ENCODE measurements around the gene NBEA. TPM values are rescaled to one million over a fixed set of nuclear protein-coding genes. Genes with fewer than 3 reads are reported as not detected.

NBEA gene
- total RNA-seq, 1 experiment from 2014 or later, result 4.1 TPM

DNA sequence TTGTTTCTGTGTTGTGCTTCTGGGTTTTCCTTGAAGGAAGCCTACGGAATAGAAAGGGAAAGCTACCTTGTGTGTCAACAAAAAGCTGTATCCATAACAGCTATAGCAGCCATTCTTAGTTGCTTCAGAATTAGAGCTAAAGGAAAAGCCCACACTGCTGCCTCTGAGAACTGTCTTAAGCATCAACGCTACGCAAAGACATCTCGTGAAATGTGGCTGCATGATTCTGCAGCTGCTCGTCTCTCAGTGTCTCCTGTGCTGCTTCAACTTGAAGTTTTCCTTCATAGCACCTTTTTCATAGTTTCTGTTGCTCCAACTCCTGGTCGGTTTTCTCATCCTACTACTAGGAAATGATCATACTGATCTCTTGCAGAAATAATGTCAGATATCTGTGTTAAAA, 675.4 kb downstream of the NBEA start (continued):
- TF ChIP-seq, protein P1, sequence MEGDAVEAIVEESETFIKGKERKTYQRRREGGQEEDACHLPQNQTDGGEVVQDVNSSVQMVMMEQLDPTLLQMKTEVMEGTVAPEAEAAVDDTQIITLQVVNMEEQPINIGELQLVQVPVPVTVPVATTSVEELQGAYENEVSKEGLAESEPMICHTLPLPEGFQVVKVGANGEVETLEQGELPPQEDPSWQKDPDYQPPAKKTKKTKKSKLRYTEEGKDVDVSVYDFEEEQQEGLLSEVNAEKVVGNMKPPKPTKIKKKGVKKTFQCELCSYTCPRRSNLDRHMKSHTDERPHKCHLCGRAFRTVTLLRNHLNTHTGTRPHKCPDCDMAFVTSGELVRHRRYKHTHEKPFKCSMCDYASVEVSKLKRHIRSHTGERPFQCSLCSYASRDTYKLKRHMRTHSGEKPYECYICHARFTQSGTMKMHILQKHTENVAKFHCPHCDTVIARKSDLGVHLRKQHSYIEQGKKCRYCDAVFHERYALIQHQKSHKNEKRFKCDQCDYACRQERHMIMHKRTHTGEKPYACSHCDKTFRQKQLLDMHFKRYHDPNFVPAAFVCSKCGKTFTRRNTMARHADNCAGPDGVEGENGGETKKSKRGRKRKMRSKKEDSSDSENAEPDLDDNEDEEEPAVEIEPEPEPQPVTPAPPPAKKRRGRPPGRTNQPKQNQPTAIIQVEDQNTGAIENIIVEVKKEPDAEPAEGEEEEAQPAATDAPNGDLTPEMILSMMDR (IDR thresholded peaks at IDR 0.05 in 2 of 3, conservative IDR thresholded peaks at IDR 0.05 in 1 of 3; ENCODE audit: borderline replicate concordance in 1 of 3, insufficient read depth in 1 of 3, low read depth in 2 of 3, low read length in 2 of 3), result no peak
- TF ChIP-seq ZNF274 (IDR thresholded peaks at IDR 0.05; ENCODE audit: low read depth, low read length) (no peak), SIN3A (IDR thresholded peaks at IDR 0.05; ENCODE audit: low read depth) (no peak), YY1 (IDR thresholded peaks at IDR 0.05; ENCODE audit: extremely low read depth, insufficient replicate concordance, low read depth, low read length) (no peak), ZFX (IDR thresholded peaks at IDR 0.05) (no peak), POLR2A (IDR thresholded peaks at IDR 0.05; ENCODE audit: borderline replicate concordance, extremely low read depth, insufficient read depth, insufficient read length) (no peak)
- TF ChIP-seq, protein P2, sequence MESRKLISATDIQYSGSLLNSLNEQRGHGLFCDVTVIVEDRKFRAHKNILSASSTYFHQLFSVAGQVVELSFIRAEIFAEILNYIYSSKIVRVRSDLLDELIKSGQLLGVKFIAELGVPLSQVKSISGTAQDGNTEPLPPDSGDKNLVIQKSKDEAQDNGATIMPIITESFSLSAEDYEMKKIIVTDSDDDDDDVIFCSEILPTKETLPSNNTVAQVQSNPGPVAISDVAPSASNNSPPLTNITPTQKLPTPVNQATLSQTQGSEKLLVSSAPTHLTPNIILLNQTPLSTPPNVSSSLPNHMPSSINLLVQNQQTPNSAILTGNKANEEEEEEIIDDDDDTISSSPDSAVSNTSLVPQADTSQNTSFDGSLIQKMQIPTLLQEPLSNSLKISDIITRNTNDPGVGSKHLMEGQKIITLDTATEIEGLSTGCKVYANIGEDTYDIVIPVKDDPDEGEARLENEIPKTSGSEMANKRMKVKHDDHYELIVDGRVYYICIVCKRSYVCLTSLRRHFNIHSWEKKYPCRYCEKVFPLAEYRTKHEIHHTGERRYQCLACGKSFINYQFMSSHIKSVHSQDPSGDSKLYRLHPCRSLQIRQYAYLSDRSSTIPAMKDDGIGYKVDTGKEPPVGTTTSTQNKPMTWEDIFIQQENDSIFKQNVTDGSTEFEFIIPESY (IDR thresholded peaks at IDR 0.05; ENCODE audit: extremely low read depth, insufficient replicate concordance, low read length), result no peak

DNA sequence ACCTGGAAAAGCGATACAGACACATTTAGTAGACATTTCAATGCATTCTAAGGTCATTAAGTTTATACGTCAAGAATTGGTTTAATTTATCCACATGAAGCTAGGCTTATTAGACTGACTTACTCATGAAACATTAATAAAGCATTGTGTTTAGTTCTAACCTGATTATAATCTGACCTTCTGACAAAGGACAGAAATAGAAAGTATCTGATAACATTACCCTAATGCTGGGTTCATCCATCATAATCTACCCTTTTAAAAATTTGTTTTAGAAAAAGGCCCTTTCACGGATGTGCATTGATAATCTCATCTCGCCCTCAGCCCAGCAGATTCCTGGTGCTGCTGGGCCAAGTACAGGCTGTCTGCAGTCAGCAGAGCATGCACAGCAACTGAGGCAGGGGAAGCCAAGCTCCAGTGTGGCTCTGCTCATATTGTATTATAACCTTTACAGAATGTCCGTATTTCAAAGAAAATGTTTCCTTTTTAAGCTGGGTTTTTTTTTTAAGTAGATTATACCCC, 676.6 kb downstream of the NBEA start:
- no peaks in the 10 kb centered on the region for H3K4me1 ChIP-seq (ENCODE audit: control insufficient read depth in 1 of 2, insufficient read depth in 2 of 2, low read length in 2 of 2)
- no peak for ATAC-seq
- H4K20me1 ChIP-seq (ENCODE audit: insufficient read depth), result no peaks in the 10 kb centered on the region
- H3K9ac ChIP-seq (ENCODE audit: low read length), result no peak overlapping the region
- no peaks in the 10 kb centered on the region for H3K36me3 ChIP-seq (ENCODE audit: control insufficient read depth in 1 of 2, insufficient read depth in 2 of 2, low read length in 2 of 2)
- RAD21 ChIA-PET (ENCODE audit: low non-redundant PET in 1 of 2, low total read pairs in 2 of 2, uncharacterized antibody in 2 of 2, unreplicated experiment in 2 of 2), result no interaction called here
- H3K4me2 ChIP-seq (ENCODE audit: low read length), result no peak overlapping the region
- H2AFZ ChIP-seq (ENCODE audit: low read depth, low read length, poor library complexity, severe bottlenecking), result no peak overlapping the region
- CTCF ChIA-PET, result no interaction called here
- no peak overlapping the region for H3K4me3 ChIP-seq (replicated peaks in 1 of 2; ENCODE audit: low read depth in 1 of 2, low read length in 2 of 2)
- POLR2A ChIA-PET, result no interaction called here
- TF ChIP-seq SP1 (IDR thresholded peaks at IDR 0.05; ENCODE audit: low read depth) (no peak), RAD21 (IDR thresholded peaks at IDR 0.05; ENCODE audit: low read depth) (no peak), POLR2AphosphoS5 (IDR thresholded peaks at IDR 0.05; ENCODE audit: low read depth, low read length) (no peak), EGR1 (IDR thresholded peaks at IDR 0.05; ENCODE audit: low read depth) (no peak), POLR2A (IDR thresholded peaks at IDR 0.05; ENCODE audit: borderline replicate concordance, extremely low read depth, insufficient read depth, insufficient read length) (no peak), JUND (IDR thresholded peaks at IDR 0.05) (no peak), CEBPB (IDR thresholded peaks at IDR 0.05; ENCODE audit: low read depth) (no peak), CBX3 (IDR thresholded peaks at IDR 0.05; ENCODE audit: low read depth) (no peak), EZH2 (IDR thresholded peaks at IDR 0.05) (no peak)
- H3K9me3 ChIP-seq (ENCODE audit: control insufficient read depth in 1 of 2, insufficient read depth in 1 of 2, low read depth in 1 of 2, low read length in 2 of 2), result no peaks in the 10 kb centered on the region
- intact Hi-C loops (cut with micrococcal nuclease), result no loop called here
- no TSS peak for BruUV-seq (replicated peaks)
- no peak for DNase-seq (ENCODE audit: low read depth, low spot score)
- H3K9me2 ChIP-seq (ENCODE audit: insufficient read depth), result no peaks in the 10 kb centered on the region
- H3K27me3 ChIP-seq (ENCODE audit: insufficient read depth, low read length), result no peaks in the 10 kb centered on the region
- H3K79me2 ChIP-seq (ENCODE audit: insufficient read depth, low read length), result no peaks in the 10 kb centered on the region
- H3K27ac ChIP-seq (ENCODE audit: low read depth, low read length), result no peak overlapping the region
